NCI-H2171 (cell line): ENCODE measurements around the gene CCDC18.
"Not testable (repeated sequence)": the region's sequence is repeated elsewhere in the genome, so short reads cannot be mapped to it uniquely, and the experiment has no call there.

ENCODE experiments used
- DNase-seq: peaks from one replicate; lab custom pipeline; 2025; lab: John Stamatoyannopoulos, UW

CCDC18 gene

DNA sequence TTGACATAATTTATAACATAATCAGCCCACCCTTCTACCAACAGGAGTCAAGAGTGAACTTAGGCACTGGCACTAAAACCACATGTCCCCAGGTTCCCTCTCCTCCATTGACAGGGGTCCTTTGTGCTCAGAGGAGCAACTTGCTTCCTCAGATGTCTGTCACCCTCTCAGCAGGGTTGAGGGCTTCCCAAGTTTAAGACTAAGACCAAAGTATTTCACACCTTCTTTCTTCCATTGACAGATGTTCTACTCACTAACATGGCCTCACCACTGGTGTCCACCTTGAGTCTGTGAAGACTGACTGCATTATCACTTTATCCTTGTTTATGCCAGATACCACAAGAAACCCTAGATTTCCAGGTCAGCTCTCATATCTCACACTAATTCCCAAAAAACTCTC lies 56.5 kb downstream of the CCDC18 start:
- no peak for DNase-seq

- DNase-seq: no peak
Measured at GRCh38 chr1:93238425-93238824, 57.9 kb downstream of the CCDC18 start.

DNA sequence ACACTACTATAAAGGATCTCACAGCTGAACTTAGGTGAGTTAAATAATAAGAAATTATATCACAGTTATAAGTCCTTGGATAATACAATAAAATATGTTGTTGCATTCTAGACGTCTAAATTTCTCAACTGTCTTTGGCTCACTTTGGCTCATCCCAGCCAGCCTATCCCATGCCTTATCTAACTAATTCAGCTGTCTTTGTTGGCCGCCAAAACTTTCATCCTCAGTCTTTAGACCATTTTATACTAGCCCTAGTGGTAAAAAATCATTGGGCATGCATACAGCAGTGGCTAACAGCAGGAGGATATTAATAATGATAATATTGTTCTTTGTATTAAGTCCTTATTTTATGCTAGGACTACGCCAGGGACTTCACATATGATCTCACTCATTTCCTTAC lies 59.3 kb downstream of the CCDC18 start:
- DNase-seq: no peak

GRCh38 chr1:93243233-93243632 lies 62.7 kb downstream of the CCDC18 start:
- DNase-seq: not testable (repeated sequence)

DNA sequence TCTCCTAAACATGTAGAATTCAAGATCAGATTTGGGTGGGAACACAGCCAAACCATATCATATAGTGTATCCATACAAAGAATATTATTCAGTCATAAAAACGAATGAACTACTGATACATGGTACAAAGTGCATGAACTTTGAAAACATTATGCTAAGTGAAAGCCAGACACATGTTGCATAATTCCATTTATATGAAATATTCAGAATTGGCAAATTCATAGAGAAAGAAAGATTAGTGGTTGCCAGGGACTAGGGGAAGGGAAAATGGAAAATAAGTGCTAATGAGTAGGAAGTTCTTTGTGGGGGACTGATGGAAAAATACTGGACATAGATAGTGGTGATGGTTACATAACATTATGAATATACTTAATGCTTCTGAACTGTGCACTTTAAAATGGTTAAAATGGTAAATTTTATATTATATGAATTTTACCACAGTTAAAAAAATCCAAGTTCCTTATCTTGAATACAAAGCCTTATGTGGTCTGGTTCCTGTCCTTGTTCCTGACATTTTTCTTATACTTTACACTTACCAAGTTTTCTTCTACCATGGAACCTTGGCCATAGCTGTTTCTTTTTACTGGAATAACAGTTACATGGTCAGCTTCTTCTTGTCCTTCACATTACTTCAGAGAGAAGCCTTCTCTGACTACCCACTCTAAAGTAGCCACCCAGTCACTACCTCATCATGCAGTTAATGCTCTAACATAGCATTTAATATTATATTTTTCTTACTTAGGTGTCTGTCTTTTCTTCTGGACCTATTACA lies 64.0 kb downstream of the CCDC18 start:
- no peak for DNase-seq

DNA sequence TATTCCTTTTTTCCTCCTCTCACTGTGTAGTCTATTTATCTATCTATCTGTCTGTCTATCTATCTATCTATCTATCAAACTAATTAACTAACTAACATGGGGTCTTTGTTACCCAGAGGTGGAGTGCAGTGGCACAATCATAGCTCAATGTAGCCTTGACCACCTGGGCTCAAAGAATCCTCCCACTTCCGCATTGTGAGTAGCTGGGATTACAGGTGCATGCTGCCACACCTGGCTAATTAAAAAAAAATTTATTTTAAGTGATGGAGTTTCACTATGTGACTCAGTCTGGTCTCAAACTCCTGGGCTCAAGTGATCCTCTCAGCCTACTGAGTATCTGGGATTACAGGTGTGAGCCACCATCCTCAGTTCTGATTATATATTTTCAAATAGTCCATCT lies 71.4 kb downstream of the CCDC18 start:
- DNase-seq: no peak

DNA sequence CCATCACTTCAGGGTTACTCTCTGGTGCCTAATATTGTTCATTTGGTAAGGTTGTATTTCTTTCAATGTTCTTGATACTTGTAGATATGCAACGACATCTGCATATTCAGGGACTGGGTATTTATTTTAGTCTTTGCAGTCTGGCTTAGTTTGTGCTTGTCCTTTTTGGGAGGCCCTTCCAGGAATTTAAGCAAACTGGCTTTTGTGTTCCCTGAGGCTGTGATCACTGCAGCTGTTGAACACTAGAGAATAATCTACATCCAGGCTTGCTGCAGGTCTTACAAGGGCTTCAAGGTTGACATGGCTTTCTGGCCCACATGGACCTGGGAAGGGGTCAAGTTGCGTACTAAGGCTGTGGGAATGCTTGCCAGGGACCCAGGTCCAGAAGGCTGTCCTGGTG lies 72.1 kb downstream of the CCDC18 start:
- DNase-seq: no peak

GRCh38 chr1:93253516-93253915 lies 73.0 kb downstream of the CCDC18 start:
- DNase-seq: no peak

GRCh38 chr1:93255222-93256079 lies 74.9 kb downstream of the CCDC18 start:
- DNase-seq: no peak

DNA sequence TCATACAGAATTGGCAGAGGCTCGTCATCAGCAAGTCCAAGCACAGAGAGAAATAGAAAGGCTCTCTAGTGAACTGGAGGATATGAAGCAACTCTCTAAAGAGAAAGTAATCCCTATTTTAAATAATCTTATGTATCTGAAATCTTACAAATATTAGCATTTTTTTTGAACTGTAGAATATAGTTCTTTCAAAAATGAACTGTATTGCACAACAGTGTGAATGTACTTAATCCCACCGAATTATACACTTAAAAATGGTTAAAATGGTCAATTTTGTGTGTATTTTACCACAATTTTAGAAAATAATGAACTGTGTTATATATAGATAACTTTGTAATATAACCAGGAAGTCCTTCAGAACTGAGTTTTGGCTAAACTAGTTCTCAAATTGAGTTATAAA lies 75.9 kb downstream of the CCDC18 start:
- DNase-seq: no peak

- no peak for DNase-seq
Measured at GRCh38 chr1:93257889-93258288, 77.4 kb downstream of the CCDC18 start.

GRCh38 chr1:93260726-93261125 lies 80.2 kb downstream of the CCDC18 start:
- DNase-seq: not testable (repeated sequence)

DNA sequence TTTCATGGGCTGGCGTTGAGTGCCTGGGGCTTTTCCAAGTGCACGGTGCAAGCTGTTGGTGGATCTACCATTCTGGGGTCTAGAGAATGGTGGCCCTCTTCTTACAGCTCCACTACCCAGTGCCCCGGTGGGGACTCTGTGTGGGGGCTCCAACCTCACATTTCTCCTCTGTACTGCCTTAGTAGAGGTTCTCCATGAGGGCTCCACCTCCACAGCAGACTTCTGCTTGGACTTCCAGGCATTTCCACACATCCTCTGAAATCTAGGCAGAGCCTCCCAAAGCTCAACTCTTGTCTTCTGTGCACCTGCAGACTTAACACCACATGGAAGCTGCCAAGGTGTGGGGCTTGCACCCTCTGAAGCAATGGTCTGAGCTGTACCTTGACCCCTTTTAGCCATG lies 82.1 kb downstream of the CCDC18 start:
- no peak for DNase-seq

- not testable (repeated sequence) for DNase-seq
Measured at GRCh38 chr1:93268888-93269287, 88.4 kb downstream of the CCDC18 start.

GRCh38 chr1:93275262-93275633 lies 94.7 kb downstream of the CCDC18 start:
- not testable (repeated sequence) for DNase-seq

- DNase-seq: no peak
Measured at GRCh38 chr1:93275634-93276295, 95.2 kb downstream of the CCDC18 start.

DNA sequence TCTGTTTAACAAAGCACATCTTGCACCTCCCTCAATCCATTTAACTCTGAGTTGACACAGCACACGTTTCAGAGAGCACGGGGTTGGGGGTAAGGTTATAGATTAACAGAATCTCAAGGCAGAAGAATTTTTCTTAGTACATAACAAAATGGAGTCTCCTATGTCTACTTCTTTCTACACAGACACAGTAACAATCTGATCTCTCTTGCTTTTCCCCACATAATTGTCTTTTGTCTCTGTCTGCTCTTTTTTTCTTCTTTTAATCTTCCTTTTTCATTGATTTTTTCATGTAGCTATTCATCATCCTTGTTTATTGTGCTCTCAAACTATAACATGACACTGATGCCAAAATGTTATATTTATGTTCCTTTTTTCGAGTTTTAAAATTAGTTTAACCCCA lies 97.0 kb downstream of the CCDC18 start:
- not testable (repeated sequence) for DNase-seq

GRCh38 chr1:93283496-93283895 lies 103.0 kb downstream of the CCDC18 start:
- DNase-seq: no peak

GRCh38 chr1:93288558-93288957 lies 108.0 kb downstream of the CCDC18 start:
- DNase-seq: no peak

DNA sequence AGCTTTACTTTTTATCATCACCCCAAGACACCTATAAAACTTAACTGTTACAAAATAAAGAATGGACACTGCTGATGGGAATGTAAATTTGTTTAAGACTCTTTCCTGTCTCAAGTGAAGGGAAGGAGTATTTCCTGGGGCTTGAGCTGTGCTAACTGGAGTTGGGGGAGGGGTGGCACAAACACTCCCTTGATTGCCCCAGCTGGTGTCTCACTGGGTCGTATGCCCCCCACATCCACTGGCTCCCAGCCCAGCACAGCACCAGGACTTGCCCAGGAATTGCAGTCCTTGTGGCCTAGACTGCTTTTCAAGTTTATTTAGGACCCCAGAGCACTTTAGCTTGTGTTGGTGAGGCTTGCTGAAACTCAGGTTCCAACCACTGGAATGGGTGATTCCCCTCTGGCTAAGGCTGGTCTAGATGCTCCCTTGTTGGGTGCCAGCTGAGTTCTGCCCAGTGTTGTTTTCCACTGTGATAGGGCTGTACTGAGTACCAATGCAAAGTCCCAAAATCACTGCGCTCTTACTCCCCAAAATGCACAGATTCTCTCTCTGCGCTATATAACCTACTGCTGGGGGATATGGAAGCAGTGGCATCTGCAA lies 116.1 kb downstream of the CCDC18 start:
- no peak for DNase-seq

- DNase-seq: no peak
Measured at GRCh38 chr1:93301131-93301530, 120.6 kb downstream of the CCDC18 start.

GRCh38 chr1:93302078-93302477 lies 121.6 kb downstream of the CCDC18 start:
- DNase-seq: no peak
